Sigmoid colon (tissue), 4 donors: ENCODE measurements around the gene GALNT17.

ENCODE experiments used
- POLR2A ChIP-seq, 2 donors: fragments of 450-650 bp; IDR thresholded peaks; one replicate each; pipeline ENCODE4 v1.6.1; 2016; ENCODE audit warnings: antibody characterized with exemption in 2 of 2, mild to moderate bottlenecking in 2 of 2, moderate library complexity in 2 of 2
- POLR2AphosphoS5 ChIP-seq, 4 donors: sonication (generic); formaldehyde crosslinking; IDR thresholded peaks; one replicate each; pipeline ENCODE4 v1.6.1; 2017; ENCODE audit warnings: antibody characterized with exemption in 4 of 4
- TF ChIP-seq, protein P1 (sequence below), 4 experiments: fragments of 450-650 bp in 3 of 4; fragments of 200-600 bp in 1 of 4; IDR thresholded peaks; one replicate each; pipeline ENCODE4 v1.5.1; 2016 to 2019; ENCODE audit warnings: antibody characterized with exemption in 4 of 4, mild to moderate bottlenecking in 3 of 4, moderate library complexity in 2 of 4

- TF ChIP-seq, protein P1, sequence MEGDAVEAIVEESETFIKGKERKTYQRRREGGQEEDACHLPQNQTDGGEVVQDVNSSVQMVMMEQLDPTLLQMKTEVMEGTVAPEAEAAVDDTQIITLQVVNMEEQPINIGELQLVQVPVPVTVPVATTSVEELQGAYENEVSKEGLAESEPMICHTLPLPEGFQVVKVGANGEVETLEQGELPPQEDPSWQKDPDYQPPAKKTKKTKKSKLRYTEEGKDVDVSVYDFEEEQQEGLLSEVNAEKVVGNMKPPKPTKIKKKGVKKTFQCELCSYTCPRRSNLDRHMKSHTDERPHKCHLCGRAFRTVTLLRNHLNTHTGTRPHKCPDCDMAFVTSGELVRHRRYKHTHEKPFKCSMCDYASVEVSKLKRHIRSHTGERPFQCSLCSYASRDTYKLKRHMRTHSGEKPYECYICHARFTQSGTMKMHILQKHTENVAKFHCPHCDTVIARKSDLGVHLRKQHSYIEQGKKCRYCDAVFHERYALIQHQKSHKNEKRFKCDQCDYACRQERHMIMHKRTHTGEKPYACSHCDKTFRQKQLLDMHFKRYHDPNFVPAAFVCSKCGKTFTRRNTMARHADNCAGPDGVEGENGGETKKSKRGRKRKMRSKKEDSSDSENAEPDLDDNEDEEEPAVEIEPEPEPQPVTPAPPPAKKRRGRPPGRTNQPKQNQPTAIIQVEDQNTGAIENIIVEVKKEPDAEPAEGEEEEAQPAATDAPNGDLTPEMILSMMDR (IDR thresholded peaks at IDR 0.05) = no peak
- TF ChIP-seq POLR2A (IDR thresholded peaks at IDR 0.05) (no peak), POLR2AphosphoS5 (IDR thresholded peaks at IDR 0.05) (no peak)
Observed at GRCh38 chr7:71750290-71750689, 618.3 kb downstream of the GALNT17 start.
